GM12873 (cell line): ENCODE results near the gene TMOD1.

ENCODE experiments used
- CTCF ChIP-seq: IDR thresholded peaks from 2 replicates; pipeline ENCODE4 v1.5.1; 2012; ENCODE audit warnings: low read depth, mild to moderate bottlenecking, moderate library complexity, low read length, control low read depth; ENCODE audit not compliant: insufficient read depth; ENCODE audit errors: missing control alignments

TMOD1 gene

GRCh38 chr9:97604901-97605645 is 103.6 kb downstream of the TMOD1 start:
- TF ChIP-seq CTCF, result no peak

DNA sequence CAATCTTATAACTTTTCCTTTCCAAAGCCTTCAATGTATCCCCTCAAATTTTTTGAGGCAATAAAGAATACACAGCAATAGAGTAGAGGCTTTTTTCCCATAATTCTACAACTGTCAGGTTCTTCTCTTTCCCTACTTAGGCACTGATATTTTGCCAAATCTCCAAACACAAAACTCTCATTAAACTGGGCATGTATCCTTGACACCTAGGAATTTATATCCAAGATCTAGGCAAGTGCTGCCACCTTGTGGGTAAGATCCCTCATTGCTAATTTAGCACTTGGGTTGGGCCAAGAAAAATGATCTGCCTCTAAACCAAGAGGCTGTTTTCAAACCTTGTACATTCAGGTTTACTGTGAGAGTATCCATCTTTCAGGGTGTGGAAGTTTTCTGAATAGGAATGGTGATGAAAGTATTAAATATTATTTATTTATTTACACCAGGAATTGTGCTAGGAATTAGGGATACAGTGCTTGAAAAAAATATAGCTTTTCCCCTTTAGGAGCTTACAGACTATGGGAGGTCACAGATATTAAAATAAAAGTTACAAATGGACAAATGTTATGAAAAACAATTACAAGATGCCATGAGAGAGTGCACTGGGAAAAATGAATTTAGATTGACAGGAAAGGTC is 114.1 kb downstream of the TMOD1 start:
- TF ChIP-seq CTCF, result peak; percentile 72

DNA sequence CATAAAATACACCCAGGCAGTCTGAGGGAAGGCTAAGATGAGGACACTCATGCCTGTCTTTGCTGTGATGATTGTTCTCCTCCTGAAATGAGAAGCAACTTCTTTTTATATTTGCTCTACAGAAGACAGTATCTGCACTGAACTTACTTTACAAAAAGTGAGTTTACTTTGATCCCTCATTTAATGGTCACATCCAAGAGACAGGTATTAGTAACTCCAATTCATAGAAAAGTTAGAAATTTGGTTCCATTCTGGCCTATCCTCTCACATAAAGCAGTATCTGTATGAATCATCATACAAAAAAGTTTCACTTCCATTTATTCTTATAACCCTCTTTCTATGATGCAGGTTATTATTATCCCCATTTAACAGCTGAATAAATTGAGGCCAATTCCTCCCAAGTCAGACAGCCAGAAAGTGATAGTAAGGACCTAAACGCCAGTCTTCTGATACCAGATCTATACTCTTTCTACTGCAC is 116.5 kb downstream of the TMOD1 start:
- no peak for TF ChIP-seq CTCF

DNA sequence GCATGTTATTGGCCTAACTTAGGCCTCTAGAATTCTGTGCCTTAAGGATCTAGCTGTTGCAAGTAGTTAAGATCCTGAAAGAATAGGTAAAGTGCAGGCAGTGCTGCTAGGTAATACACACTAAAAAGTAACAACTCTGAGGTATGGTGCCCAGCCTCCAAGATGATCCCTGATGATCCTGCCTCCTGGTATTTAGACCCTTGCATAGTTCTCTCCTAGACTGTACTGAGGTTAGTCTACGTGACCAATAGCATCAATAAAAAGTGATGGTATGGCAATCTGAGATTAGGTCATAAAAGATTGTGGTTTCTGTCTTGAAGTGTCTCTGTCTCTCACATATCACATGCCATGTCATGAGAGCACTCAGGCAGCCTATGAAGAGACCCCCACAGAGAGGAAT is 122.5 kb downstream of the TMOD1 start:
- TF ChIP-seq CTCF, result no peak

DNA sequence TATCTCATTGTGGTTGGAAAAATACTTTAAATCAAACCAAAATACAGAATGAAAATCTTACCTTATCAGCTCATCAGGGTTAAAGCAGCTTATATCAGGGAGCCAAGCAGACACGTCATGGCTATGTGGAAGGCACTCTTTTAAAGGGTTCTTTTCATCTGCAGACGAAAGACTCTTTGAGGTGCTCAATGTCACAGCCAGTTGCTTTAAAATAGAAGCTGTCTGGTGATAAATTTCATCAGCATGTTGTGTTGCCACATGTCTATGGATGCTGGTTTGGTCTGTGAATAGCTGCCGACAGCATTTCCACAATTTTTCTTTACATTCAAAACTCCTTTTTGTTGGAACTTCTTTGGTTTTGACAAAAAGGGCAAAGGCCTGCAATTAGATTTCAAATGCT is 124.2 kb downstream of the TMOD1 start:
- no peak for TF ChIP-seq CTCF

DNA sequence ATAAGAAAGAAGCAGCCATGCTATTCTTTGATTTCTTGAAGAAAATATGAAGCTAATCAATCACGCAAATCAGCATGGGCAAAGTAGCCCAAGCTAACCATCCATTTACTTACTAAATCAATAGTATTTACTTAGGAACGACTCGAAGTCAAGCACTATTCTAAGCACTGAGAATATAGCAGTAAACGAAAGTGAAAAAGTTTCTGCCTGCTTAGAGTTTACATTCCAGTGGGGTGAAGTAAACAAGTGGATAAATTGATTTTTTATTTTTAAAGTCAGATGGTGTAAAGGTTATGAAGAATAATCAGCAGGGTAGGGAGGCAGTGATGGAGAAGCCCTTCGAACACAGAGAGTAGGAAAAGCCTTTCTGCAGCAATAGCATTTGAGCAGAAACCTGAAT is 126.2 kb downstream of the TMOD1 start:
- TF ChIP-seq CTCF, result no peak

GRCh38 chr9:97628668-97629067 is 127.2 kb downstream of the TMOD1 start:
- no peak for TF ChIP-seq CTCF
